SK-N-SH treated with all-trans-retinoic acid at 6 μM for 48 hours (cell line): ENCODE data around the gene MRPL51.

Experiments
- ATAC-seq: fragments of 200-7000 bp; cut with Tn5 transposase; 3 replicates; pipeline ENCODE4 v1.9.1; 2020; ENCODE audit warnings: mild to moderate bottlenecking, moderate library complexity
- ARNTL ChIP-seq: fragments of 450-650 bp; formaldehyde crosslinking; IDR thresholded peaks from 2 replicates; pipeline ENCODE4 v1.5.0; 2020; ENCODE audit warnings: low read depth, mild to moderate bottlenecking, moderate library complexity, borderline replicate concordance
- BACH2 ChIP-seq: fragments of 250-450 bp; sonication (Bioruptor Pico); IDR thresholded peaks from 2 replicates; pipeline ENCODE4 v1.9.0; 2021; ENCODE audit warnings: mild to moderate bottlenecking, borderline replicate concordance
- CSDC2 ChIP-seq: fragments of 250-450 bp; sonication (Bioruptor Pico); IDR thresholded peaks from 2 replicates; pipeline ENCODE4 v1.5.0; 2020; ENCODE audit warnings: mild to moderate bottlenecking, moderate library complexity
- ESRRG ChIP-seq: fragments of 250-450 bp; sonication (Bioruptor Pico); IDR thresholded peaks from 2 replicates; pipeline ENCODE4 v1.6.1; 2021; ENCODE audit warnings: mild to moderate bottlenecking
- GLIS3 ChIP-seq: fragments of 250-450 bp; sonication (Bioruptor Pico); IDR thresholded peaks from 2 replicates; pipeline ENCODE4 v1.5.0; 2020; ENCODE audit warnings: mild to moderate bottlenecking, moderate library complexity
- ISL1 ChIP-seq: fragments of 250-450 bp; sonication (Bioruptor Pico); IDR thresholded peaks from 2 replicates; pipeline ENCODE4 v2.1.2; 2022; ENCODE audit warnings: mild to moderate bottlenecking, moderate library complexity
- OSR1 ChIP-seq: fragments of 250-450 bp; sonication (Bioruptor Pico); IDR thresholded peaks from 2 replicates; pipeline ENCODE4 v1.8.0; 2022; ENCODE audit warnings: moderate library complexity, mild to moderate bottlenecking, inconsistent platforms
- POU6F1 ChIP-seq: fragments of 250-450 bp; sonication (Bioruptor Pico); IDR thresholded peaks from 2 replicates; pipeline ENCODE4 v1.8.0; 2021; ENCODE audit warnings: low read depth, mild to moderate bottlenecking, moderate library complexity, borderline replicate concordance
- PPARA ChIP-seq: fragments of 250-450 bp; sonication (Bioruptor Pico); IDR thresholded peaks from 2 replicates; pipeline ENCODE4 v1.5.0; 2020; ENCODE audit warnings: mild to moderate bottlenecking, borderline replicate concordance
- RARB ChIP-seq: fragments of 250-450 bp; sonication (Bioruptor Pico); IDR thresholded peaks from 2 replicates; pipeline ENCODE4 v1.8.0; 2021; ENCODE audit warnings: mild to moderate bottlenecking, moderate library complexity
- SNAI2 ChIP-seq: fragments of 250-450 bp; sonication (Bioruptor Pico); IDR thresholded peaks from 2 replicates; pipeline ENCODE4 v1.5.0; 2020; ENCODE audit warnings: mild to moderate bottlenecking, moderate library complexity
- TCF4 ChIP-seq: fragments of 250-450 bp; sonication (Bioruptor Pico); IDR thresholded peaks from 2 replicates; pipeline ENCODE4 v1.8.0; 2021; ENCODE audit warnings: mild to moderate bottlenecking, moderate library complexity, borderline replicate concordance
- TOX ChIP-seq: fragments of 250-450 bp; sonication (Bioruptor Pico); IDR thresholded peaks from 2 replicates; pipeline ENCODE4 v1.8.0; 2021; ENCODE audit warnings: mild to moderate bottlenecking, moderate library complexity, borderline replicate concordance
- TSHZ2 ChIP-seq: fragments of 250-450 bp; sonication (Bioruptor Pico); IDR thresholded peaks from 2 replicates; pipeline ENCODE4 v1.5.0; 2020; ENCODE audit warnings: mild to moderate bottlenecking, moderate library complexity
- ZC3H10 ChIP-seq: fragments of 250-450 bp; sonication (Bioruptor Pico); IDR thresholded peaks from 2 replicates; pipeline ENCODE4 v1.5.1; 2021; ENCODE audit warnings: mild to moderate bottlenecking, moderate library complexity
- ZFP3 ChIP-seq: fragments of 250-450 bp; sonication (Bioruptor Pico); IDR thresholded peaks from 2 replicates; pipeline ENCODE4 v1.5.0; 2020; ENCODE audit warnings: mild to moderate bottlenecking, moderate library complexity
- ZFP30 ChIP-seq: fragments of 450-650 bp; formaldehyde crosslinking; IDR thresholded peaks from 2 replicates; pipeline ENCODE4 v1.5.0; 2022; ENCODE audit warnings: mild to moderate bottlenecking, moderate library complexity
- ZNF565 ChIP-seq: fragments of 450-650 bp; formaldehyde crosslinking; conservative IDR thresholded peaks from 2 replicates; pipeline ENCODE4 v1.5.0; 2020; ENCODE audit warnings: low read depth, mild to moderate bottlenecking, moderate library complexity
- ZNF70 ChIP-seq: fragments of 450-650 bp; formaldehyde crosslinking; IDR thresholded peaks from 2 replicates; pipeline ENCODE4 v1.5.0; 2020; ENCODE audit warnings: mild to moderate bottlenecking, moderate library complexity
- ZNF8 ChIP-seq: fragments of 450-650 bp; formaldehyde crosslinking; IDR thresholded peaks from 2 replicates; pipeline ENCODE4 v1.5.0; 2020; ENCODE audit warnings: mild to moderate bottlenecking, moderate library complexity
- TF ChIP-seq, protein P1 (sequence below): fragments of 250-450 bp; sonication (Bioruptor Pico); IDR thresholded peaks from 2 replicates; pipeline ENCODE4 v1.8.0; 2020; ENCODE audit warnings: mild to moderate bottlenecking, moderate library complexity, borderline replicate concordance
- TF ChIP-seq, protein P2 (sequence below): fragments of 250-450 bp; sonication (Bioruptor Pico); IDR thresholded peaks from 2 replicates; pipeline ENCODE4 v1.5.1; 2020; ENCODE audit warnings: low read depth, mild to moderate bottlenecking, moderate library complexity
- TF ChIP-seq, protein P3 (sequence below): fragments of 250-450 bp; sonication (Bioruptor Pico); IDR thresholded peaks from 2 replicates; pipeline ENCODE4 v1.5.1; 2021; ENCODE audit warnings: mild to moderate bottlenecking, moderate library complexity

The MRPL51 gene

GRCh38 chr12:6533923-6534694 is 41.0 kb upstream of the MRPL51 start, which contains the start of gene GAPDH:
Gene GAPDH, plus strand, starts transcription at chr12:6534517. Its CDS starts 316 bp downstream, at chr12:6534833.
- ATAC-seq: peak; percentile 67
- TF ChIP-seq ZNF565 (CRISPR knock-in tag): no peak
- TF ChIP-seq, protein P1, sequence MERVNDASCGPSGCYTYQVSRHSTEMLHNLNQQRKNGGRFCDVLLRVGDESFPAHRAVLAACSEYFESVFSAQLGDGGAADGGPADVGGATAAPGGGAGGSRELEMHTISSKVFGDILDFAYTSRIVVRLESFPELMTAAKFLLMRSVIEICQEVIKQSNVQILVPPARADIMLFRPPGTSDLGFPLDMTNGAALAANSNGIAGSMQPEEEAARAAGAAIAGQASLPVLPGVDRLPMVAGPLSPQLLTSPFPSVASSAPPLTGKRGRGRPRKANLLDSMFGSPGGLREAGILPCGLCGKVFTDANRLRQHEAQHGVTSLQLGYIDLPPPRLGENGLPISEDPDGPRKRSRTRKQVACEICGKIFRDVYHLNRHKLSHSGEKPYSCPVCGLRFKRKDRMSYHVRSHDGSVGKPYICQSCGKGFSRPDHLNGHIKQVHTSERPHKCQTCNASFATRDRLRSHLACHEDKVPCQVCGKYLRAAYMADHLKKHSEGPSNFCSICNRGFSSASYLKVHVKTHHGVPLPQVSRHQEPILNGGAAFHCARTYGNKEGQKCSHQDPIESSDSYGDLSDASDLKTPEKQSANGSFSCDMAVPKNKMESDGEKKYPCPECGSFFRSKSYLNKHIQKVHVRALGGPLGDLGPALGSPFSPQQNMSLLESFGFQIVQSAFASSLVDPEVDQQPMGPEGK: no peak
- no peak for TF ChIP-seq GLIS3 (CRISPR knock-in tag)
- no peak for TF ChIP-seq ISL1 (CRISPR knock-in tag)
- TF ChIP-seq BACH2 (CRISPR knock-in tag): no peak
- no peak for TF ChIP-seq ZNF70
- TF ChIP-seq ARNTL: no peak
- no peak for TF ChIP-seq CSDC2 (CRISPR knock-in tag)
- TF ChIP-seq TSHZ2 (CRISPR knock-in tag): no peak
- no peak for TF ChIP-seq ZFP3 (CRISPR knock-in tag)
- TF ChIP-seq, protein P2, sequence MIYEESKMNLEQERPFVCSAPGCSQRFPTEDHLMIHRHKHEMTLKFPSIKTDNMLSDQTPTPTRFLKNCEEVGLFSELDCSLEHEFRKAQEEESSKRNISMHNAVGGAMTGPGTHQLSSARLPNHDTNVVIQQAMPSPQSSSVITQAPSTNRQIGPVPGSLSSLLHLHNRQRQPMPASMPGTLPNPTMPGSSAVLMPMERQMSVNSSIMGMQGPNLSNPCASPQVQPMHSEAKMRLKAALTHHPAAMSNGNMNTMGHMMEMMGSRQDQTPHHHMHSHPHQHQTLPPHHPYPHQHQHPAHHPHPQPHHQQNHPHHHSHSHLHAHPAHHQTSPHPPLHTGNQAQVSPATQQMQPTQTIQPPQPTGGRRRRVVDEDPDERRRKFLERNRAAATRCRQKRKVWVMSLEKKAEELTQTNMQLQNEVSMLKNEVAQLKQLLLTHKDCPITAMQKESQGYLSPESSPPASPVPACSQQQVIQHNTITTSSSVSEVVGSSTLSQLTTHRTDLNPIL (CRISPR knock-in tag): no peak
- no peak for TF ChIP-seq OSR1 (CRISPR knock-in tag)
- no peak for TF ChIP-seq ZFP30 (CRISPR knock-in tag)
- TF ChIP-seq PPARA (CRISPR knock-in tag): no peak
- no peak for TF ChIP-seq RARB

GRCh38 chr12:6533653-6533922 is 40.5 kb upstream of the MRPL51 start:
- peak; percentile 24 for ATAC-seq
- TF ChIP-seq CSDC2 (CRISPR knock-in tag) (no peak), RARB (no peak), ZNF565 (CRISPR knock-in tag) (no peak), TCF4 (0 out of 2 replicates have a peak, but pooled peaks have one; percentile 15), GLIS3 (CRISPR knock-in tag) (no peak), BACH2 (CRISPR knock-in tag) (no peak), ZC3H10 (CRISPR knock-in tag) (no peak), SNAI2 (no peak), TOX (CRISPR knock-in tag) (no peak), TSHZ2 (CRISPR knock-in tag) (no peak), POU6F1 (CRISPR knock-in tag) (no peak), ESRRG (CRISPR knock-in tag) (no peak), ZFP3 (CRISPR knock-in tag) (no peak), ZNF70 (peak; percentile 27; the same call in 1 of the 2 replicates), PPARA (CRISPR knock-in tag) (no peak), OSR1 (CRISPR knock-in tag) (no peak), ISL1 (CRISPR knock-in tag) (no peak), ZFP30 (CRISPR knock-in tag) (no peak), ZNF8 (no peak)
- TF ChIP-seq, protein P2 (CRISPR knock-in tag): no peak
- TF ChIP-seq, protein P1: peak; percentile 93; the same call in 1 of the 2 replicates
- TF ChIP-seq, protein P3, sequence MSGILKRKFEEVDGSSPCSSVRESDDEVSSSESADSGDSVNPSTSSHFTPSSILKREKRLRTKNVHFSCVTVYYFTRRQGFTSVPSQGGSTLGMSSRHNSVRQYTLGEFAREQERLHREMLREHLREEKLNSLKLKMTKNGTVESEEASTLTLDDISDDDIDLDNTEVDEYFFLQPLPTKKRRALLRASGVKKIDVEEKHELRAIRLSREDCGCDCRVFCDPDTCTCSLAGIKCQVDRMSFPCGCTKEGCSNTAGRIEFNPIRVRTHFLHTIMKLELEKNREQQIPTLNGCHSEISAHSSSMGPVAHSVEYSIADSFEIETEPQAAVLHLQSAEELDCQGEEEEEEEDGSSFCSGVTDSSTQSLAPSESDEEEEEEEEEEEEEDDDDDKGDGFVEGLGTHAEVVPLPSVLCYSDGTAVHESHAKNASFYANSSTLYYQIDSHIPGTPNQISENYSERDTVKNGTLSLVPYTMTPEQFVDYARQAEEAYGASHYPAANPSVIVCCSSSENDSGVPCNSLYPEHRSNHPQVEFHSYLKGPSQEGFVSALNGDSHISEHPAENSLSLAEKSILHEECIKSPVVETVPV (CRISPR knock-in tag): no peak
